Measurements from ENCODE around the gene POLG.
"Not testable (repeated sequence)": the region's sequence is repeated elsewhere in the genome, so short reads cannot be mapped to it uniquely, and the experiment has no call there.

Gene POLG

DNA sequence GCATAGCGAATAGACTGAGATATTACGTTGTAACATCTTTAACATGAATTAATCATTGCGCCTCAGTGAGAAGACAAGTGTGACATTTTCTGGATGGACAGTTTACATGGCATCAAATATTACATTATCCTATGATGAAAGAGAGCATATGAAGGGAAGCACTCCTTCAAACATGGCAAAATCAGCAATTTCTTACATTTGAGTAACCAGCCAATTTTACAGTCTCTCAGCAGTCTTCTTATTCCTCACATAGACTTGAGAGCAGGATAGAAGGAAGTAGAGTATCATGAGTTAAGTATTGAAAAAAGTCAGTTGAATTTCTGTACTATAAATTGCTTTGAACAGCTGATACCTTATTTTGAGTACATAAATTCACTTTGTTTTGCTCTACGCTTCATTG is 52.0 kb downstream of the POLG start:
- ChIA-PET CTCF (interaction anchor here (0.7 to 1.4 kb wide), 4 partner anchors 10 to 23 kb away, joined by 3 to 4 read pairs (median 3); no protein-coding TSS in a partner anchor), POLR2A (no interaction called here)
- no peak for DNase-seq
- H3K27me3 ChIP-seq (replicated peaks in 2 of 5; ENCODE audit: control insufficient read depth in 4 of 5, insufficient read depth in 5 of 5, low read length in 4 of 5), result no peaks in the 10 kb centered on the region
- H3K9me3 ChIP-seq (ENCODE audit: control extremely low read depth in 1 of 5, control insufficient read depth in 4 of 5, insufficient read depth in 2 of 5, low read depth in 1 of 5, low read length in 4 of 5), result peaks cover 0 to 17% (median 7%) of the 10 kb centered on the region in 5 experiments
- H3K36me3 ChIP-seq (ENCODE audit: control insufficient read depth in 4 of 4, insufficient read depth in 4 of 4, low read length in 3 of 4), result peaks cover 29 to 75% (median 48%) of the 10 kb centered on the region in 4 experiments
- H3K4me3 ChIP-seq (ENCODE audit: control insufficient read depth in 1 of 7, extremely low read depth in 1 of 7, insufficient read depth in 4 of 7, low read depth in 2 of 7, low read length in 6 of 7), result no peak overlapping the region
- H3K27ac ChIP-seq (ENCODE audit: insufficient read depth in 1 of 2, low read depth in 1 of 2, low read length in 2 of 2, poor library complexity in 1 of 2, severe bottlenecking in 2 of 2), result no peak overlapping the region
- WGBS (ENCODE audit: insufficient coverage), result 100% methylated on average over 2 of the region's 4 CpGs
- no peaks in the 10 kb centered on the region for H3K4me1 ChIP-seq (ENCODE audit: control extremely low read depth in 1 of 4, control insufficient read depth in 4 of 4, insufficient read depth in 4 of 4, low read length in 3 of 4)

DNA sequence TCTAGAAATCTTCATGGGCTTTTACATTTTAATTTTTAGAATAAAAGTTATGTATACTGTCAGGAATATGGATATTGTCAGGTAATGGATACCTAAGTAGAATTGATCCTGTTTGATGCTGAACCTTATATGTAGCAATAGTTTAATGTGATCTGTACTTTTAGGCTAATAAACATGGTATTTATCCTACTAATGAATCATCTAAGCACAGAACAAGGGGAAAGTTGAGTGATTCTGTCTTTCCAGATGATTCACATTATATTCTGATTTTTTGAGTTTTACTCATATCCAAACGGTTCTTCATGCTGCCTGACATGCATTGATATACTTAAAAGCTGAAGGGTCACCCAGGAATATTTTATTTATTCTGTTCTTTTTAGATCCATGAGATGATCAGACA is 56.3 kb downstream of the POLG start:
- H3K9me3 ChIP-seq (ENCODE audit: control extremely low read depth in 1 of 5, control insufficient read depth in 4 of 5, insufficient read depth in 2 of 5, low read depth in 1 of 5, low read length in 4 of 5), result no peaks in the 10 kb centered on the region
- POLR2A ChIA-PET, result no interaction called here
- no peaks in the 10 kb centered on the region for H3K27me3 ChIP-seq (replicated peaks in 2 of 5; ENCODE audit: control insufficient read depth in 4 of 5, insufficient read depth in 5 of 5, low read length in 4 of 5)
- H3K36me3 ChIP-seq (ENCODE audit: control insufficient read depth in 4 of 4, insufficient read depth in 4 of 4, low read length in 3 of 4), result peaks cover 17 to 76% (median 37%) of the 10 kb centered on the region in 4 experiments
- no peak for DNase-seq
- CTCF ChIA-PET, result no interaction called here
- no peaks in the 10 kb centered on the region for H3K4me1 ChIP-seq (ENCODE audit: control extremely low read depth in 1 of 4, control insufficient read depth in 4 of 4, insufficient read depth in 4 of 4, low read length in 3 of 4)
- H3K27ac ChIP-seq (ENCODE audit: insufficient read depth in 1 of 2, low read depth in 1 of 2, low read length in 2 of 2, poor library complexity in 1 of 2, severe bottlenecking in 2 of 2), result no peak overlapping the region
- no peak overlapping the region for H3K4me3 ChIP-seq (ENCODE audit: control insufficient read depth in 1 of 7, extremely low read depth in 1 of 7, insufficient read depth in 4 of 7, low read depth in 2 of 7, low read length in 6 of 7)
- WGBS (ENCODE audit: insufficient coverage), result 100% methylated on average over 1 of the region's 1 CpG

DNA sequence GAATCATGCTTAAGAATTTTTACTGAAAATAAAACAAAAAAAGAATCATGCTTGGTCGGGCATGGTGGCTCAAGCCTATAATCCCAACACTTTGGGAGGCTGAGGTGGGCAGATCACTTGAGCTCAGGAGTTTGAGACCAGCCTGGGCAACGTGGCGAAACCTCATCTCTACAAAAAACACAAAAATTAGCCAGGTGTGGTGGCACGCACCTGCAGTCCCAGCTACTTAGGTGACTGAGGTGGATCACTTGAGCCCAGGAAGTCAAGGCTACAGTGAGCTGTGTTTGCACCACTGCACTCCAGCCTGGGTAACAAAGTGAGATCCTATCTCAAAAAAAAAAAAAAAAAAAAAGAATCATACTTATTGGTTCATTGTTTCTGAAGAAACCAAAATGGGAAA is 57.3 kb downstream of the POLG start:
- POLR2A ChIA-PET; H3K4me1 ChIP-seq (ENCODE audit: control extremely low read depth in 1 of 4, control insufficient read depth in 4 of 4, insufficient read depth in 4 of 4, low read length in 3 of 4); H3K4me3 ChIP-seq (ENCODE audit: control insufficient read depth in 1 of 7, extremely low read depth in 1 of 7, insufficient read depth in 4 of 7, low read depth in 2 of 7, low read length in 6 of 7); H3K9me3 ChIP-seq (ENCODE audit: control extremely low read depth in 1 of 5, control insufficient read depth in 4 of 5, insufficient read depth in 2 of 5, low read depth in 1 of 5, low read length in 4 of 5); H3K27ac ChIP-seq (ENCODE audit: insufficient read depth in 1 of 2, low read depth in 1 of 2, low read length in 2 of 2, poor library complexity in 1 of 2, severe bottlenecking in 2 of 2); H3K27me3 ChIP-seq (replicated peaks in 2 of 5; ENCODE audit: control insufficient read depth in 4 of 5, insufficient read depth in 5 of 5, low read length in 4 of 5); DNase-seq: not testable (repeated sequence)
- 100% methylated on average over 2 of the region's 4 CpGs for WGBS (ENCODE audit: insufficient coverage)
- H3K36me3 ChIP-seq (ENCODE audit: control insufficient read depth in 4 of 4, insufficient read depth in 4 of 4, low read length in 3 of 4), result peaks cover 15 to 66% (median 32%) of the 10 kb centered on the region in 4 experiments
- CTCF ChIA-PET, result interaction anchor here (1.6 to 2.6 kb wide), 3 partner anchors 8 to 33 kb away, joined by 3 to 14 read pairs (median 4); partner anchors contain the start of gene FANCI
